Measurements from ENCODE around the gene GPC3. TPM values are rescaled to one million over a fixed set of nuclear protein-coding genes. Genes with fewer than 3 reads are reported as not detected.
"Not testable (repeated sequence)": the region's sequence is repeated elsewhere in the genome, so short reads cannot be mapped to it uniquely, and the experiment has no call there.

Gene GPC3
- total and polyA plus RNA-seq, 4 experiments from 2014 or later = 0.20 to 2.4 (median 0.22) TPM; not detected in 1

DNA sequence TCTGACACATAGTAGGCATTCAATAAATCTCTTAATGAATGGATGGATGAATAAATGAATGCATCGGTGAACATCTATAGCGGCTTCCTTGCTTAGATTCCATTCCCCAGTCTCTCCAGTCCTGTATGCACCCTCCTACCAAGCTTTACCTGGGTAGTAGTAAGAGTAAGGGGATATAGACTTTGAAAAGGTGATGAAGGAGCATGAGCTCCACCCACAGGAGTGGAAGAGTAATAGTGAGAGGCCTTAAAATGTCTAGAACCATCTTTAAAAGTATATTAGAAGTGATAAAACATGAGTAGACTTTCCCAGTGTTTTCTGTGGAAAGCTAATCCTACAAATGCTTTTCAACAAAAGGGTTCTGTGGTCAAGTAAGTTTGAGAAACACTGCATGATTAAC is 35.5 kb upstream of the GPC3 start:
- no peaks in the 10 kb centered on the region for H3K9me3 Mint-ChIP-seq
- no peak overlapping the region for H3K27ac ChIP-seq (ENCODE audit: low read depth, low read length)
- ChIA-PET POLR2A (ENCODE audit: partially characterized antibody) (no interaction called here), CTCF (ENCODE audit: partially characterized antibody) (no interaction called here)
- no peaks in the 10 kb centered on the region for H3K27me3 ChIP-seq (ENCODE audit: insufficient read depth, low read length)
- no peak for DNase-seq
- H3K4me1 Mint-ChIP-seq = peaks cover 0 to 3% (median 0%) of the 10 kb centered on the region in 4 donors
- no peaks in the 10 kb centered on the region for H3K36me3 Mint-ChIP-seq
- H3K4me1 ChIP-seq (ENCODE audit: insufficient read depth, low read length) = no peaks in the 10 kb centered on the region
- no peak overlapping the region for H3K27ac Mint-ChIP-seq
- no peaks in the 10 kb centered on the region for H3K9me3 ChIP-seq (ENCODE audit: control insufficient read depth in 1 of 2, low read length in 2 of 2)
- H3K36me3 ChIP-seq (ENCODE audit: insufficient read depth, low read length) = no peaks in the 10 kb centered on the region
- H3K4me3 ChIP-seq (ENCODE audit: low read length in 2 of 2) = no peak overlapping the region
- peaks cover 2 to 4% of the 10 kb centered on the region in 2 donors for H3K27me3 Mint-ChIP-seq
- H3K4me3 Mint-ChIP-seq = no peak overlapping the region
- intact Hi-C loops (cut with micrococcal nuclease) = no loop called here

DNA sequence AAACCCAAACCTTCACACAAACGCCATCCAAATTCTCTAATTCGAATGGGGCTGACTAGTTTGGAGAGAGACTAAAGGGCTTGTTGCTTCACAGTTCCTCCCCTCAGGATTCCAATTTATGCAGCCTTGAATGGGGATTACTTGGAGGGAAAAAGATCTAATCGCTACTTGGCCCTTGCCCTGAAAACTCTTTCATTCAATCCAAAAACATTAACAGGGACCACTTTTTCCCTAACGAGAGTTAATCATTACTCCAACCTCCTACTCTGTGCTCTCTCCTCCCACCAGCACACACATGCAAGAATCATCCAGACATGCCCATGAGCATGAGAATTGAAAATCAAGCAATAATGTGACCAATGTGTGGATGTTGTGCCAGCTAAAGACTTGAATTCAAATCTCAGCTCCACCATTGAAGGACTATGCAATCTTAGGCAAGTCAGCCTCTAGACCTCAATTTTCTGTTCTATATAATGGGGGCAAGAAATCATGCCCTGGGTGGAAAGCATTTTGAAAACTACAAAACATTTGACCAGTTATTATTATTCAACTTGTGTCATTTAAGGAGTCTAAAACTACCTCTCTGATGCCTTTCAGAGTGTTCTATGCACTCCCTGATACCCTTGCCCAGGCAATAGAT is 34.3 kb upstream of the GPC3 start:
- no peaks in the 10 kb centered on the region for H3K36me3 Mint-ChIP-seq
- H3K4me3 Mint-ChIP-seq = no peak overlapping the region
- Histone ChIP-seq H3K9me3 (ENCODE audit: control insufficient read depth in 1 of 2, low read length in 2 of 2) (no peaks in the 10 kb centered on the region), H3K4me3 (ENCODE audit: low read length in 2 of 2) (no peak overlapping the region), H3K27ac (ENCODE audit: low read depth, low read length) (no peak overlapping the region), H3K36me3 (ENCODE audit: insufficient read depth, low read length) (no peaks in the 10 kb centered on the region), H3K4me1 (ENCODE audit: insufficient read depth, low read length) (no peaks in the 10 kb centered on the region), H3K27me3 (ENCODE audit: insufficient read depth, low read length) (no peaks in the 10 kb centered on the region)
- H3K27me3 Mint-ChIP-seq = peaks cover 3 to 4% of the 10 kb centered on the region in 2 donors
- H3K27ac Mint-ChIP-seq = no peak overlapping the region
- intact Hi-C loops (cut with micrococcal nuclease) = no loop called here
- H3K9me3 Mint-ChIP-seq = no peaks in the 10 kb centered on the region
- ChIA-PET POLR2A (ENCODE audit: partially characterized antibody) (no interaction called here), CTCF (ENCODE audit: partially characterized antibody) (no interaction called here)
- H3K4me1 Mint-ChIP-seq = peaks cover 0 to 3% (median 0%) of the 10 kb centered on the region in 4 donors
- DNase-seq = no peak

DNA sequence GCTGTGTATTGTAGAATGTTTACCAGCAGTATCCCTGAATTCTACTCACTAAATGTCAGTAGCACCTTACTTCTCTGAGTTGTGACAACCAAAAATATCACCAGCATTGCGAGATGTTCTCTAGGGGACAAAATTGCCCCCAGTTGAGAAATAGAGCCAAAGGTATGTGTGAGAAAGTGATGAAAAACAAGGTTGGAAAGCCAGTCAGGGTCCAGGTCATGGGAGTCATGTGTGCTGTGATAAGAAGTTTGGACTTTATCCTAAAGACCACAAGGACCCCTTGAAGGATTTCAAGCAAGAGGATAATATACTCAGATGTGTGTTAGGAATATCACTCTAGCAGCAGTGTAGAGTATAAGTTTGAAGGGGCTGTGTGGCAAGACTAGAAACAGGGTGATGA is 30.9 kb upstream of the GPC3 start:
- intact Hi-C loops (cut with micrococcal nuclease); H3K4me1 Mint-ChIP-seq; POLR2A ChIA-PET (ENCODE audit: partially characterized antibody): not testable (repeated sequence)

DNA sequence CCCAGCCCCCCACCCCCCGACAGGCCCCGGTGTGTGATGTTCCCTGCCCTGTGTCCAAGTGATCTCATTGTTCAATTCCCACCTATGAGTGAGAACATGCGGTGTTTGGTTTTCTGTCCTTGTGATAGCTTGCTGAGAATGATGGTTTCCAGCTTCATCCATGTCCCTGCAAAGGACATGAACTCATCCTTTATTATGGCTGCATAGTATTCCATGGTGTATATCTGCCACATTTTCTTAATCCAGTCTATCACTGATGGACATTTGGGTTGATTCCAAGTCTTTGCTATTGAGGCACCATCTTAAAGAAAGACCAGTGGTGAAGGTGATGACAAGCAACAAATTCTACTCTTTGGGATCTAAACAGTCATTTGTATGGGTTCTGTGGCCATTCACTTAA is 30.1 kb upstream of the GPC3 start:
- H3K9me3 Mint-ChIP-seq; H3K36me3 Mint-ChIP-seq; CTCF ChIA-PET (ENCODE audit: partially characterized antibody); H3K27ac ChIP-seq (ENCODE audit: low read depth, low read length); DNase-seq; H3K4me1 ChIP-seq (ENCODE audit: insufficient read depth, low read length); H3K4me3 ChIP-seq (ENCODE audit: low read length in 2 of 2); H3K4me1 Mint-ChIP-seq; POLR2A ChIA-PET (ENCODE audit: partially characterized antibody); H3K4me3 Mint-ChIP-seq; H3K27me3 Mint-ChIP-seq; intact Hi-C loops (cut with micrococcal nuclease); H3K36me3 ChIP-seq (ENCODE audit: insufficient read depth, low read length); H3K9me3 ChIP-seq (ENCODE audit: control insufficient read depth in 1 of 2, low read length in 2 of 2); H3K27ac Mint-ChIP-seq; H3K27me3 ChIP-seq (ENCODE audit: insufficient read depth, low read length): not testable (repeated sequence)

More for the DNA sequence above, 30.9 kb upstream of the GPC3 start:
- H3K27me3 Mint-ChIP-seq; H3K4me3 Mint-ChIP-seq; H3K9me3 Mint-ChIP-seq; H3K4me3 ChIP-seq (ENCODE audit: low read length in 2 of 2); CTCF ChIA-PET (ENCODE audit: partially characterized antibody); H3K27ac Mint-ChIP-seq; H3K36me3 Mint-ChIP-seq; H3K27ac ChIP-seq (ENCODE audit: low read depth, low read length); H3K4me1 ChIP-seq (ENCODE audit: insufficient read depth, low read length); DNase-seq; H3K27me3 ChIP-seq (ENCODE audit: insufficient read depth, low read length); H3K36me3 ChIP-seq (ENCODE audit: insufficient read depth, low read length); H3K9me3 ChIP-seq (ENCODE audit: control insufficient read depth in 1 of 2, low read length in 2 of 2): not testable (repeated sequence)

DNA sequence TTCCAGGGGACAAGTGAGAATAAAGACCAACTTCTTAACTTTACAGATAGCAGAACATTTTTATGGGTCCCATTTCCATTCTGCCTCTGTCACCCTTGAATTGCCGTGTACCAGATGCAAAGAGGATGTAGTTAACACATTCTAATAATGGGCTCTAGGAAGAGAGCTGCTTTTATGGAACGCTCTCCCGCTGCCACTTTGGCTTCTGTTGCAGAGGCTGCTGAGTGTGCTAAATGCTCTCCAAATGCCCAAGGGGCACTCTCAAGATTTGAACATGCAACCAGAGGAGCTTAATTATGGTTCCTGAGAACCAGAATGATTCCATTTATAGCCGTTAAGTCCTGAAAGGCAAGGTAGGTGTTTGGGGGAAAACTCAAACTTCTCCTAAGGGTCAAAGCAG is 28.1 kb upstream of the GPC3 start:
- POLR2A ChIA-PET (ENCODE audit: partially characterized antibody) = no interaction called here
- H3K4me1 ChIP-seq (ENCODE audit: insufficient read depth, low read length) = no peaks in the 10 kb centered on the region
- H3K36me3 Mint-ChIP-seq = no peaks in the 10 kb centered on the region

DNA sequence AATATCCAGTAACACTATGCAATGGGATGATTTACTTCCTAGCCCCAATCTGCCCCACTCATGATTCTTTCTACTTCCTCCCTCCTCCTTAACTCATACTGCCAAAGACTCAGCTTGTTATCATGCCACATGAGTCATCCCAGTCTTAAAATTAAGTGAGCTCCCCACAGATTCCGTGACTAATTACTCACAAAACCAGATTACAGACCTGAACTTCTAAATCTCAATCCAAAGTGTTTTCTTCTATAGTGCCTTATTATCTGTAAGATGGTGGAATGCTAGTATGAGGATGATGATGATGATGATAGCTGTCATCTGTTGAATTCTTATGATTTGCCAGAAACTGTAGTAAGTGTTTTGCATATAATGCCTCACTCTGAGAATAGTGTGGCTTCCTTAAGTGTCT is 27.7 kb upstream of the GPC3 start:
- H3K27me3 ChIP-seq (ENCODE audit: insufficient read depth, low read length) = no peaks in the 10 kb centered on the region
- no peak overlapping the region for H3K27ac ChIP-seq (ENCODE audit: low read depth, low read length)
- POLR2A ChIA-PET (ENCODE audit: partially characterized antibody) = no interaction called here
- H3K4me3 ChIP-seq (ENCODE audit: low read length in 2 of 2) = no peak overlapping the region
- Mint-ChIP-seq H3K27me3 (peaks cover 1 to 4% of the 10 kb centered on the region in 2 donors), H3K4me1 (peaks cover 0 to 2% (median 0%) of the 10 kb centered on the region in 4 donors), H3K9me3 (no peaks in the 10 kb centered on the region), H3K27ac (no peak overlapping the region), H3K36me3 (no peaks in the 10 kb centered on the region), H3K4me3 (no peak overlapping the region)
- intact Hi-C loops (cut with micrococcal nuclease) = no loop called here
- H3K9me3 ChIP-seq (ENCODE audit: control insufficient read depth in 1 of 2, low read length in 2 of 2) = no peaks in the 10 kb centered on the region
- no peaks in the 10 kb centered on the region for H3K36me3 ChIP-seq (ENCODE audit: insufficient read depth, low read length)
- no peaks in the 10 kb centered on the region for H3K4me1 ChIP-seq (ENCODE audit: insufficient read depth, low read length)
- DNase-seq = no peak
- CTCF ChIA-PET (ENCODE audit: partially characterized antibody) = no interaction called here

More for the DNA sequence above, 28.1 kb upstream of the GPC3 start:
- no peaks in the 10 kb centered on the region for H3K9me3 Mint-ChIP-seq
- no peaks in the 10 kb centered on the region for H3K36me3 ChIP-seq (ENCODE audit: insufficient read depth, low read length)
- no peak overlapping the region for H3K27ac ChIP-seq (ENCODE audit: low read depth, low read length)
- no peaks in the 10 kb centered on the region for H3K9me3 ChIP-seq (ENCODE audit: control insufficient read depth in 1 of 2, low read length in 2 of 2)
- H3K27ac Mint-ChIP-seq = no peak overlapping the region
- H3K4me3 Mint-ChIP-seq = no peak overlapping the region
- H3K4me3 ChIP-seq (ENCODE audit: low read length in 2 of 2) = no peak overlapping the region
- H3K4me1 Mint-ChIP-seq = peaks cover 0 to 2% (median 0%) of the 10 kb centered on the region in 4 donors
- no peaks in the 10 kb centered on the region for H3K27me3 ChIP-seq (ENCODE audit: insufficient read depth, low read length)
- intact Hi-C loops (cut with micrococcal nuclease) = no loop called here
- H3K27me3 Mint-ChIP-seq = peaks cover 1 to 2% of the 10 kb centered on the region in 2 donors
- DNase-seq = no peak
- CTCF ChIA-PET (ENCODE audit: partially characterized antibody) = no interaction called here

DNA sequence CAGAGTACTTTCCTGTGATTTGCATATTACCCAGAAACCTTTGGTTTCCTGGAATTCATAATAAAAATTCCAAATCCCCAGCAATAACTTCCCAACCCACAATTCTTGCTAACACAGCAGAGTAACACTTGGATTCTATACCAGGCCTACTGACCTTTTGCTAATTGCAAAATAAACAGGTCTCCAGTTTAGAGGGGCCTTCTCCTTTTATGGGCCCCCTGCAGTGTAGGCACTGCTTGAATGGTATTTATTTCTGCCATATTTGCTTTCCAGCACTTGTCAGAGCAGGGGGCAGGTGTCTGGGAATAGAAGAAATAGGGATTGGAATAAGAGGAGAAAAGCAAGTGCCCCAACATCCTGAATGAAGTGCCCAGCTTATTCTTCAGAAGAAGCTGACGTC is 25.3 kb upstream of the GPC3 start:
- Histone ChIP-seq H3K4me3 (ENCODE audit: low read length in 2 of 2) (no peak overlapping the region), H3K36me3 (ENCODE audit: insufficient read depth, low read length) (no peaks in the 10 kb centered on the region), H3K27ac (ENCODE audit: low read depth, low read length) (no peak overlapping the region), H3K9me3 (ENCODE audit: control insufficient read depth in 1 of 2, low read length in 2 of 2) (no peaks in the 10 kb centered on the region), H3K27me3 (ENCODE audit: insufficient read depth, low read length) (no peaks in the 10 kb centered on the region), H3K4me1 (ENCODE audit: insufficient read depth, low read length) (no peaks in the 10 kb centered on the region)
- Mint-ChIP-seq H3K27me3 (peaks cover 0 to 5% of the 10 kb centered on the region in 2 donors), H3K27ac (no peak overlapping the region), H3K4me1 (no peaks in the 10 kb centered on the region), H3K9me3 (no peaks in the 10 kb centered on the region), H3K4me3 (no peak overlapping the region), H3K36me3 (no peaks in the 10 kb centered on the region)
- POLR2A ChIA-PET (ENCODE audit: partially characterized antibody) = no interaction called here
- CTCF ChIA-PET (ENCODE audit: partially characterized antibody) = no interaction called here
- intact Hi-C loops (cut with micrococcal nuclease) = no loop called here
- DNase-seq = no peak

DNA sequence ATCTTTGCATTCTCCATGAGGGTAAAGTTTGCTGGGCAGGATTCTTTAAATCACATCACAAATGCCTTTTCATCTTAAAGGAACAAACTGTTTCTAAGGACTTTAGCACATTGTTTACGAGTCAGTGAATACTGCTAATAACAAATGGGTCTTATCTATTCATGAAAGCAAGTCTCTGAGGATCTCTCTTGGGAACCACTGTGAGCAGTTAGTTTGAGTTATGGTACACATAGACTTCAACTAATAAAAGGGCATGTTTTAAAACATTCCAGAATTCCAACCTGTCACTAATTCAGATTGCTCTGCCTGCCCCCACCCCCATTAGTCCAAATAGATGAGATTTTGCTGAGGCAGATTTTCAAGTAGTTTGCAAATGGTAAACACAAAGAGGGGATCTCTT is 22.3 kb upstream of the GPC3 start:
- H3K36me3 Mint-ChIP-seq = no peaks in the 10 kb centered on the region
- POLR2A ChIA-PET (ENCODE audit: partially characterized antibody) = no interaction called here

More for the DNA sequence above, 22.3 kb upstream of the GPC3 start:
- intact Hi-C loops (cut with micrococcal nuclease) = no loop called here
- Mint-ChIP-seq H3K4me3 (no peak overlapping the region), H3K27ac (no peak overlapping the region), H3K27me3 (peaks cover 0 to 5% of the 10 kb centered on the region in 2 donors), H3K9me3 (no peaks in the 10 kb centered on the region), H3K4me1 (no peaks in the 10 kb centered on the region)
- no peak for DNase-seq
- Histone ChIP-seq H3K9me3 (ENCODE audit: control insufficient read depth in 1 of 2, low read length in 2 of 2) (no peaks in the 10 kb centered on the region), H3K27ac (ENCODE audit: low read depth, low read length) (no peak overlapping the region), H3K36me3 (ENCODE audit: insufficient read depth, low read length) (no peaks in the 10 kb centered on the region), H3K4me1 (ENCODE audit: insufficient read depth, low read length) (no peaks in the 10 kb centered on the region), H3K4me3 (ENCODE audit: low read length in 2 of 2) (no peak overlapping the region), H3K27me3 (ENCODE audit: insufficient read depth, low read length) (no peaks in the 10 kb centered on the region)
- CTCF ChIA-PET (ENCODE audit: partially characterized antibody) = no interaction called here

Measured in CD4-positive, alpha-beta memory T cell (primary cell).